ENCODE results near the gene SLC45A3. TPM values are rescaled to one million over a fixed set of nuclear protein-coding genes. Genes with fewer than 3 reads are reported as not detected.
"Not testable (repeated sequence)": the region's sequence is repeated elsewhere in the genome, so short reads cannot be mapped to it uniquely, and the experiment has no call there.

Gene SLC45A3, protein sequence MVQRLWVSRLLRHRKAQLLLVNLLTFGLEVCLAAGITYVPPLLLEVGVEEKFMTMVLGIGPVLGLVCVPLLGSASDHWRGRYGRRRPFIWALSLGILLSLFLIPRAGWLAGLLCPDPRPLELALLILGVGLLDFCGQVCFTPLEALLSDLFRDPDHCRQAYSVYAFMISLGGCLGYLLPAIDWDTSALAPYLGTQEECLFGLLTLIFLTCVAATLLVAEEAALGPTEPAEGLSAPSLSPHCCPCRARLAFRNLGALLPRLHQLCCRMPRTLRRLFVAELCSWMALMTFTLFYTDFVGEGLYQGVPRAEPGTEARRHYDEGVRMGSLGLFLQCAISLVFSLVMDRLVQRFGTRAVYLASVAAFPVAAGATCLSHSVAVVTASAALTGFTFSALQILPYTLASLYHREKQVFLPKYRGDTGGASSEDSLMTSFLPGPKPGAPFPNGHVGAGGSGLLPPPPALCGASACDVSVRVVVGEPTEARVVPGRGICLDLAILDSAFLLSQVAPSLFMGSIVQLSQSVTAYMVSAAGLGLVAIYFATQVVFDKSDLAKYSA
- 0.77 and 0.79 TPM in 2 replicates for total RNA-seq

- no peak for DNase-seq (ENCODE audit: low read depth)
- Histone ChIP-seq H3K4me3 (ENCODE audit: low read depth, low read length) (peak within 1 kb of the TSS; percentile 65), H3K27me3 (ENCODE audit: control insufficient read depth, insufficient read depth, low read length) (no peaks in the 10 kb centered on the region), H3K36me3 (ENCODE audit: control insufficient read depth, insufficient read depth, low read length) (no peaks in the 10 kb centered on the region)
- TF ChIP-seq CTCF (IDR thresholded peaks at IDR 0.05; ENCODE audit: insufficient read depth, low read length, severe bottlenecking) = no peak
- FAIRE-seq = no peak
Measured at GRCh38 chr1:205680073-205680851, at the start of gene SLC45A3. Gene SLC45A3 (minus strand): TSS chr1:205680509. CDS start chr1:205664656, 15,853 bp downstream.

DNA sequence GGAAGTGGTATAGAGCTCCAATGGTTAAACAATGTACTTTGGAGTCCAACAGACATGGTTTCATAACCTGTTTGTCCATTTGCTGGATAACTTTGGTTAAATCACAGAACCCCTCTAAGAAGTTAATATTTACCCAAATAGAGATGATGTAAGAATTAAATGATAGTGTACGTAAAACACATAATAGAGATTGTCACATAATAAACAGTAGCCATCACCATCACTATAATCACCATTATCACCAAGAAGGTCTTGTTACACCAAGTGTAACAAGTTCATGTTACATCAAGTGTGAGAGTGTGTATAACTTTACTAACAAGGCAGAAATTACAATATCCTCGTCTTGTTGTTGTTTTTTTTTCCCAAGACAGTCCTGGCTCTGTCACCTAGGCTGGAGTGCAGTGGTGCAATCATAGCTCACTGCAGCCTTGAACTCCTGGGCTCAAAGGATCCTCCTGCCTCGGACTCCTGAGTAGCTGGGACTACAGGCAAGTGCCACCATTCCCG lies 46.4 kb upstream of the SLC45A3 start:
- no peak for TF ChIP-seq CTCF (IDR thresholded peaks at IDR 0.05; ENCODE audit: insufficient read depth, low read length, severe bottlenecking)
- Histone ChIP-seq H3K4me3 (ENCODE audit: low read depth, low read length) (no peak overlapping the region), H3K36me3 (ENCODE audit: control insufficient read depth, insufficient read depth, low read length) (peaks cover 2% of the 10 kb centered on the region), H3K27me3 (ENCODE audit: control insufficient read depth, insufficient read depth, low read length) (no peaks in the 10 kb centered on the region)
- DNase-seq (ENCODE audit: low read depth) (no peak), FAIRE-seq (no peak)

GRCh38 chr1:205725514-205725913 lies 45.2 kb upstream of the SLC45A3 start:
- H3K4me3 ChIP-seq (ENCODE audit: low read depth, low read length) = no peak overlapping the region
- H3K36me3 ChIP-seq (ENCODE audit: control insufficient read depth, insufficient read depth, low read length) = peaks cover 2% of the 10 kb centered on the region
- FAIRE-seq = no peak
- DNase-seq (ENCODE audit: low read depth) = no peak
- H3K27me3 ChIP-seq (ENCODE audit: control insufficient read depth, insufficient read depth, low read length) = no peaks in the 10 kb centered on the region
- no peak for TF ChIP-seq CTCF (IDR thresholded peaks at IDR 0.05; ENCODE audit: insufficient read depth, low read length, severe bottlenecking)

GRCh38 chr1:205720740-205721139 lies 40.4 kb upstream of the SLC45A3 start:
- DNase-seq (ENCODE audit: low read depth); FAIRE-seq; H3K27me3 ChIP-seq (ENCODE audit: control insufficient read depth, insufficient read depth, low read length); H3K4me3 ChIP-seq (ENCODE audit: low read depth, low read length); H3K36me3 ChIP-seq (ENCODE audit: control insufficient read depth, insufficient read depth, low read length): not testable (repeated sequence)

GRCh38 chr1:205719762-205720161 lies 39.5 kb upstream of the SLC45A3 start:
- H3K27me3 ChIP-seq (ENCODE audit: control insufficient read depth, insufficient read depth, low read length) = no peaks in the 10 kb centered on the region
- no peak for TF ChIP-seq CTCF (IDR thresholded peaks at IDR 0.05; ENCODE audit: insufficient read depth, low read length, severe bottlenecking)
- no peak overlapping the region for H3K4me3 ChIP-seq (ENCODE audit: low read depth, low read length)
- FAIRE-seq = no peak
- H3K36me3 ChIP-seq (ENCODE audit: control insufficient read depth, insufficient read depth, low read length) = peaks cover 7% of the 10 kb centered on the region
- DNase-seq (ENCODE audit: low read depth) = no peak

DNA sequence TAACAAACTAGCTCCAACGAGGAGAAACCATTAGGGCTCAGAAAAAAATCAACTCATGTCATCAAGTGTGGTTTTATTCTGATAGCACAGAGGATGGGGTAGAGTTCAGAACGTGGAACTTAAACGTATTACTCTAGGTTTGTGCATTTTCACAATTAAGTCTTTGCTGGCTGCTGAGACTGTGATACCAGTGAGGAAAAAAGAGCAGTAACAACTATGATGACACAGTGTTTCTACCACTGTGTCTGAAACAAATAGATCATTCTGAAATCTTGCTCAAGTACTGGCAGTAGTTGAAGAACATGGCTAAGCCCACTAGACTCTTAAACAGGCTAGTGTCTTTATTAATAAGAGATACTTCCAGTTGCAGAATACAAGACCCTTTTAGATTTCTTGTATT lies 38.7 kb upstream of the SLC45A3 start:
- H3K4me3 ChIP-seq (ENCODE audit: low read depth, low read length) = no peak overlapping the region
- DNase-seq (ENCODE audit: low read depth) (no peak), FAIRE-seq (no peak)
- H3K27me3 ChIP-seq (ENCODE audit: control insufficient read depth, insufficient read depth, low read length) = no peaks in the 10 kb centered on the region
- TF ChIP-seq CTCF (IDR thresholded peaks at IDR 0.05; ENCODE audit: insufficient read depth, low read length, severe bottlenecking) = no peak
- H3K36me3 ChIP-seq (ENCODE audit: control insufficient read depth, insufficient read depth, low read length) = peaks cover 7% of the 10 kb centered on the region

All from bronchial epithelial cell (primary cell).